ENCODE results near the gene LUC7L3. TPM values are rescaled to one million over a fixed set of nuclear protein-coding genes. Genes with fewer than 3 reads are reported as not detected.

The LUC7L3 gene
- total RNA-seq, 1 donor from 2014 or later, result 188 TPM

- Mint-ChIP-seq H3K4me3 (no peak overlapping the region), H3K36me3 (ENCODE audit: low read depth) (no peaks in the 10 kb centered on the region), H3K27ac (ENCODE audit: unreplicated experiment) (peak overlapping the region; percentile 81), H3K4me1 (peaks cover 12% of the 10 kb centered on the region), H3K9me3 (no peaks in the 10 kb centered on the region), H3K27me3 (ENCODE audit: low read depth) (no peaks in the 10 kb centered on the region)
- no peak for DNase-seq (ENCODE audit: low read depth, low spot score)
- no peak for TF ChIP-seq CTCF (conservative IDR thresholded peaks at IDR 0.05)
Measured at GRCh38 chr17:50785946-50786570, 66.7 kb downstream of the LUC7L3 start.

- H3K4me3 Mint-ChIP-seq, result no peak overlapping the region
- no peaks in the 10 kb centered on the region for H3K9me3 Mint-ChIP-seq
- no peaks in the 10 kb centered on the region for H3K27me3 Mint-ChIP-seq (ENCODE audit: low read depth)
- H3K27ac Mint-ChIP-seq (ENCODE audit: unreplicated experiment), result peak overlapping the region; percentile 74
- DNase-seq (ENCODE audit: low read depth, low spot score), result no peak
- peaks cover 12% of the 10 kb centered on the region for H3K4me1 Mint-ChIP-seq
- no peaks in the 10 kb centered on the region for H3K36me3 Mint-ChIP-seq (ENCODE audit: low read depth)
- TF ChIP-seq CTCF (conservative IDR thresholded peaks at IDR 0.05), result no peak
Measured at GRCh38 chr17:50787106-50787505, 67.7 kb downstream of the LUC7L3 start.

GRCh38 chr17:50790618-50791017 lies 71.2 kb downstream of the LUC7L3 start:
- no peak for TF ChIP-seq CTCF (conservative IDR thresholded peaks at IDR 0.05)
- Mint-ChIP-seq H3K4me1 (peaks cover 7% of the 10 kb centered on the region), H3K4me3 (no peak overlapping the region)

GRCh38 chr17:50792132-50792531 lies 72.7 kb downstream of the LUC7L3 start:
- Mint-ChIP-seq H3K36me3 (ENCODE audit: low read depth) (no peaks in the 10 kb centered on the region), H3K27me3 (ENCODE audit: low read depth) (no peaks in the 10 kb centered on the region), H3K9me3 (no peaks in the 10 kb centered on the region), H3K4me3 (no peak overlapping the region), H3K27ac (ENCODE audit: unreplicated experiment) (no peak overlapping the region), H3K4me1 (peaks cover 7% of the 10 kb centered on the region)
- TF ChIP-seq CTCF (conservative IDR thresholded peaks at IDR 0.05), result no peak
- DNase-seq (ENCODE audit: low read depth, low spot score), result no peak

More at GRCh38 chr17:50790618-50791017, 71.2 kb downstream of the LUC7L3 start:
- no peak for DNase-seq (ENCODE audit: low read depth, low spot score)
- Mint-ChIP-seq H3K27me3 (ENCODE audit: low read depth) (no peaks in the 10 kb centered on the region), H3K27ac (ENCODE audit: unreplicated experiment) (peak overlapping the region; percentile 0), H3K9me3 (no peaks in the 10 kb centered on the region), H3K36me3 (ENCODE audit: low read depth) (no peaks in the 10 kb centered on the region)

- Mint-ChIP-seq H3K36me3 (ENCODE audit: low read depth) (no peaks in the 10 kb centered on the region), H3K9me3 (no peaks in the 10 kb centered on the region), H3K4me1 (peaks cover 7% of the 10 kb centered on the region), H3K27me3 (ENCODE audit: low read depth) (no peaks in the 10 kb centered on the region), H3K4me3 (no peak overlapping the region), H3K27ac (ENCODE audit: unreplicated experiment) (no peak overlapping the region)
- no peak for DNase-seq (ENCODE audit: low read depth, low spot score)
- TF ChIP-seq CTCF (conservative IDR thresholded peaks at IDR 0.05), result no peak
Measured at GRCh38 chr17:50793007-50793406, 73.6 kb downstream of the LUC7L3 start.

All from neural crest cell (in vitro differentiated cells).